HCT116 (cell line): ENCODE data around the gene ELAVL2. TPM values are rescaled to one million over a fixed set of nuclear protein-coding genes. Genes with fewer than 3 reads are reported as not detected.

Source experiments
- ATAC-seq: fragments of 200-7000 bp; cut with Tn5 transposase; 2 replicates; pipeline ENCODE4 v1.9.1; 2020; ENCODE audit warnings: mild to moderate bottlenecking, moderate library complexity
- BruUV-seq: library from RNA; stranded (reverse); fragments of 400-500 nt; replicated peaks from 2 replicates; lab custom pipeline; 2021; lab: Mats Ljungman, UMichigan
- CTCF ChIA-PET: fragments of 300-600 bp; sonication (Branson Sonifier 250); formaldehyde crosslinking; loops from one replicate; lab custom pipeline; 2021; ENCODE audit warnings: antibody characterized with exemption; lab: Charles Lee
- POLR2A ChIA-PET: fragments of 300-600, 350-600 bp; sonication (Branson Sonifier 250); formaldehyde crosslinking; loops from one replicate; lab custom pipeline; 2021; ENCODE audit warnings: antibody characterized with exemption; lab: Charles Lee
- RAD21 ChIA-PET, 2 experiments: fragments of 300-600 bp; sonication (Branson Sonifier 250); formaldehyde crosslinking; loops; one replicate each; lab custom pipeline; 2023; ENCODE audit warnings: low total read pairs in 2 of 2; ENCODE audit not compliant: uncharacterized antibody in 2 of 2, unreplicated experiment in 2 of 2, low non-redundant PET in 1 of 2; lab: Charles Lee
- DNase-seq: peaks from one replicate; pipeline ENCODE4 v3.0.0-alpha.2; 2010; ENCODE audit warnings: low read depth, low spot score
- H2AFZ ChIP-seq: fragments of 200-600 bp; shearing (Covaris generic), sonication (generic); 2 replicates; pipeline ENCODE4 v1.6.1; 2017; ENCODE audit warnings: low read depth, mixed run types, mixed read lengths, antibody characterized with exemption, low read length; ENCODE audit not compliant: poor library complexity, severe bottlenecking
- H3K27ac ChIP-seq: 2 replicates; pipeline ENCODE4 v1.5.1; 2012; ENCODE audit warnings: low read depth, low read length
- H3K27me3 ChIP-seq: fragments of 200-600 bp; sonication (generic); 2 replicates; pipeline ENCODE4 v1.6.1; 2016; ENCODE audit warnings: mixed run types, low read length, mixed read lengths; ENCODE audit not compliant: insufficient read depth
- H3K36me3 ChIP-seq, 2 experiments: fragments of 200-500 bp in 1 of 2; fragments of 200-600 bp in 1 of 2; sonication (Bioruptor generic) in 1 of 2; sonication (generic) in 1 of 2; 2 replicates each; pipeline versions ENCODE4 v1.5.1 to v1.6.1; 2014 to 2016; ENCODE audit warnings: low read length in 2 of 2, inconsistent platforms in 1 of 2, mixed read lengths in 1 of 2, mixed run types in 1 of 2; ENCODE audit not compliant: insufficient read depth in 2 of 2, control insufficient read depth in 1 of 2
- H3K4me1 ChIP-seq, 2 experiments: fragments of 200-600 bp in 1 of 2; sonication (generic) in 1 of 2; 2 replicates each; pipeline versions ENCODE4 v1.5.1 to v1.6.1; 2012 to 2017; ENCODE audit warnings: low read length in 2 of 2, inconsistent platforms in 1 of 2, mild to moderate bottlenecking in 1 of 2, mixed read lengths in 1 of 2, mixed run types in 1 of 2, moderate library complexity in 1 of 2; ENCODE audit not compliant: insufficient read depth in 2 of 2, control insufficient read depth in 1 of 2
- H3K4me2 ChIP-seq: fragments of 200-600 bp; sonication (generic); 2 replicates; pipeline ENCODE4 v1.6.1; 2017; ENCODE audit warnings: mixed run types, low read length, mixed read lengths
- H3K4me3 ChIP-seq, 2 experiments: fragments of 200-600 bp in 1 of 2; sonication (generic) in 1 of 2; replicated peaks in 1 of 2; 2 replicates each; pipeline ENCODE4 v1.5.1; 2011 to 2016; ENCODE audit warnings: low read length in 2 of 2, control low read depth in 1 of 2, low read depth in 1 of 2, mild to moderate bottlenecking in 1 of 2, mixed read lengths in 1 of 2, mixed run types in 1 of 2
- H3K79me2 ChIP-seq: fragments of 200-600 bp; sonication (generic); 2 replicates; pipeline ENCODE4 v1.6.1; 2017; ENCODE audit warnings: mild to moderate bottlenecking, mixed run types, low read length, moderate library complexity, mixed read lengths; ENCODE audit not compliant: insufficient read depth
- H3K9ac ChIP-seq: fragments of 200-600 bp; sonication (generic); 2 replicates; pipeline ENCODE4 v1.6.1; 2016; ENCODE audit warnings: low read length, mixed read lengths
- H3K9me2 ChIP-seq: fragments of 200-600 bp; sonication (generic), shearing (Covaris generic); 2 replicates; pipeline ENCODE4 v1.6.1; 2017; ENCODE audit warnings: mixed run types, mild to moderate bottlenecking, moderate library complexity; ENCODE audit not compliant: insufficient read depth
- H3K9me3 ChIP-seq, 2 experiments: fragments of 200-500 bp in 1 of 2; fragments of 200-600 bp in 1 of 2; sonication (Bioruptor generic) in 1 of 2; sonication (generic) in 1 of 2; 2 replicates each; pipeline ENCODE4 v1.6.1; 2014 to 2017; ENCODE audit warnings: low read length in 2 of 2, mixed read lengths in 2 of 2, inconsistent platforms in 1 of 2, low read depth in 1 of 2, mild to moderate bottlenecking in 1 of 2, mixed run types in 1 of 2, moderate library complexity in 1 of 2; ENCODE audit not compliant: control insufficient read depth in 1 of 2, insufficient read depth in 1 of 2
- H4K20me1 ChIP-seq: fragments of 200-600 bp; sonication (generic), shearing (Covaris generic); 2 replicates; pipeline ENCODE4 v1.6.1; 2017; ENCODE audit warnings: mixed run types, mild to moderate bottlenecking, moderate library complexity; ENCODE audit not compliant: insufficient read depth
- ATF3 ChIP-seq: IDR thresholded peaks from 2 replicates; pipeline ENCODE4 v1.6.1; 2012
- CBX3 ChIP-seq: IDR thresholded peaks from 2 replicates; pipeline ENCODE4 v1.6.1; 2012; ENCODE audit warnings: low read depth
- CTCF ChIP-seq, 3 experiments: fragments of 200-600 bp in 1 of 3; sonication (generic) in 1 of 3; IDR thresholded peaks in 2 of 3; conservative IDR thresholded peaks in 1 of 3; 2 replicates each; pipeline ENCODE4 v1.5.1; 2012 to 2017; ENCODE audit warnings: low read depth in 2 of 3, low read length in 2 of 3, antibody characterized with exemption in 1 of 3, borderline replicate concordance in 1 of 3, control low read depth in 1 of 3, mild to moderate bottlenecking in 1 of 3, mixed read lengths in 1 of 3, mixed run types in 1 of 3, moderate library complexity in 1 of 3; ENCODE audit not compliant: insufficient read depth in 1 of 3
- EGR1 ChIP-seq: IDR thresholded peaks from 2 replicates; pipeline ENCODE4 v1.6.1; 2012; ENCODE audit warnings: low read depth
- EZH2 ChIP-seq: fragments of 200-600 bp; sonication (generic); IDR thresholded peaks from 2 replicates; pipeline ENCODE4 v1.6.1; 2017; ENCODE audit warnings: antibody characterized with exemption, mixed run types
- FOSL1 ChIP-seq: IDR thresholded peaks from 2 replicates; pipeline ENCODE4 v1.6.1; 2012; ENCODE audit warnings: low read depth
- MAX ChIP-seq: IDR thresholded peaks from 2 replicates; pipeline ENCODE4 v1.6.1; 2012
- POLR2A ChIP-seq: IDR thresholded peaks from 2 replicates; pipeline ENCODE4 v1.7.0; 2011; ENCODE audit warnings: borderline replicate concordance; ENCODE audit not compliant: insufficient read depth, insufficient read length; ENCODE audit errors: extremely low read depth
- POLR2AphosphoS5 ChIP-seq: IDR thresholded peaks from 2 replicates; pipeline ENCODE4 v1.6.1; 2011; ENCODE audit warnings: mild to moderate bottlenecking, low read depth, low read length, moderate library complexity
- RAD21 ChIP-seq: IDR thresholded peaks from 2 replicates; pipeline ENCODE4 v1.6.1; 2012; ENCODE audit warnings: low read depth, mild to moderate bottlenecking
- SIN3A ChIP-seq: IDR thresholded peaks from 2 replicates; pipeline ENCODE4 v1.6.1; 2012; ENCODE audit warnings: low read depth
- SRF ChIP-seq: IDR thresholded peaks from 2 replicates; pipeline ENCODE4 v1.6.1; 2012; ENCODE audit warnings: low read depth
- TCF7L2 ChIP-seq: IDR thresholded peaks from 2 replicates; pipeline ENCODE4 v1.7.0; 2011; ENCODE audit warnings: borderline replicate concordance, inconsistent platforms; ENCODE audit not compliant: insufficient read depth, insufficient read length; ENCODE audit errors: extremely low read depth
- YY1 ChIP-seq: IDR thresholded peaks from 2 replicates; pipeline ENCODE4 v1.6.1; 2011; ENCODE audit warnings: low read length, low read depth, moderate library complexity, mild to moderate bottlenecking; ENCODE audit not compliant: insufficient replicate concordance; ENCODE audit errors: extremely low read depth
- ZFX ChIP-seq: fragments of 450-650 bp; IDR thresholded peaks from 2 replicates; pipeline ENCODE4 v1.6.1; 2017
- ZNF274 ChIP-seq: fragments of 200-500 bp; sonication (Bioruptor generic); IDR thresholded peaks from 2 replicates; pipeline ENCODE4 v1.6.1; 2014; ENCODE audit warnings: mild to moderate bottlenecking, low read depth, low read length, inconsistent platforms
- intact Hi-C: fragments of 100-400 bp; cut with micrococcal nuclease; formaldehyde crosslinking; loops from 2 replicates; pipeline ENCODE4 v1.10.0; 2022
- total RNA-seq: library from RNA; stranded (reverse); gene quantifications from one replicate; pipeline ENCODE4 v1.2.1, GENCODE V29; 2021; ENCODE audit not compliant: unreplicated experiment

The ELAVL2 gene
- total RNA-seq, 1 experiment from 2014 or later = not detected

- Histone ChIP-seq H3K9me3 (peaks cover 10 to 17% of the 10 kb centered on the region in 2 experiments; a peak in 2 of 4 replicates), H3K4me1 (no peaks in the 10 kb centered on the region), H4K20me1 (no peaks in the 10 kb centered on the region), H3K9ac (no peak overlapping the region), H3K9me2 (no peaks in the 10 kb centered on the region), H3K36me3 (no peaks in the 10 kb centered on the region), H3K4me3 (no peak overlapping the region), H3K4me2 (no peak overlapping the region), H3K79me2 (no peaks in the 10 kb centered on the region), H2AFZ (no peak overlapping the region), H3K27ac (no peak overlapping the region), H3K27me3 (no peaks in the 10 kb centered on the region)
- no peak for ATAC-seq
- intact Hi-C loops = no loop called here
- BruUV-seq = no TSS peak
- DNase-seq = no peak
- POLR2A ChIA-PET = no interaction called here
- CTCF ChIA-PET = no interaction called here
- TF ChIP-seq TCF7L2 = no peak
- RAD21 ChIA-PET = no interaction called here
These were observed 153.9 kb downstream of the ELAVL2 start for GRCh38 chr9:23672151-23672550.

GRCh38 chr9:23669776-23670175 lies 156.3 kb downstream of the ELAVL2 start:
- ChIA-PET RAD21 (no interaction called here), CTCF (no interaction called here), POLR2A (no interaction called here)
- Histone ChIP-seq H3K9me2 (no peaks in the 10 kb centered on the region), H3K27ac (no peak overlapping the region), H3K36me3 (no peaks in the 10 kb centered on the region), H3K79me2 (no peaks in the 10 kb centered on the region), H3K27me3 (no peaks in the 10 kb centered on the region), H3K4me2 (no peak overlapping the region), H4K20me1 (no peaks in the 10 kb centered on the region), H3K4me1 (no peaks in the 10 kb centered on the region), H3K4me3 (no peak overlapping the region), H2AFZ (no peak overlapping the region), H3K9ac (no peak overlapping the region), H3K9me3 (peaks cover 5 to 14% of the 10 kb centered on the region in 2 experiments; a peak in 2 of 4 replicates)
- ATAC-seq (no peak), DNase-seq (no peak)
- intact Hi-C loops = no loop called here
- no peak for TF ChIP-seq ZNF274
- no peak for TF ChIP-seq YY1
- TF ChIP-seq EZH2 = no peak
- no peak for TF ChIP-seq SIN3A
- no peak for TF ChIP-seq ATF3
- TF ChIP-seq CTCF (IDR thresholded peaks at IDR 0.05 in 2 of 3, conservative IDR thresholded peaks at IDR 0.05 in 1 of 3; ENCODE audit: borderline replicate concordance in 1 of 3, insufficient read depth in 1 of 3, low read depth in 2 of 3, low read length in 2 of 3) = no peak
- TF ChIP-seq CBX3 = no peak
- TF ChIP-seq POLR2AphosphoS5 = no peak
- no peak for TF ChIP-seq FOSL1
- TF ChIP-seq MAX = no peak
- no peak for TF ChIP-seq POLR2A
- TF ChIP-seq RAD21 = no peak
- TF ChIP-seq ZFX = no peak
- TF ChIP-seq EGR1 = no peak
- no peak for TF ChIP-seq TCF7L2
- TF ChIP-seq SRF = no peak
- BruUV-seq = no TSS peak
